NOMO-1 treated with DMSO at 0.1 percent for 48 hours (cell line): ENCODE data around the gene PNPLA1.
A peak's percentile ranks its signal among the peaks of the same experiment; 100 is the strongest.

Source experiments
- DNase-seq: peaks from one replicate; lab custom pipeline; 2025; ENCODE audit not compliant: unreplicated experiment; lab: John Stamatoyannopoulos, UW

PNPLA1 gene

GRCh38 chr6:36314221-36315014, 44.6 kb downstream of the PNPLA1 start:
- DNase-seq, result peak; percentile 80

GRCh38 chr6:36315921-36316320, 46.1 kb downstream of the PNPLA1 start:
- DNase-seq, result no peak

- no peak for DNase-seq
These were observed 47.8 kb downstream of the PNPLA1 start for GRCh38 chr6:36317623-36318022.

- no peak for DNase-seq
These were observed 49.0 kb downstream of the PNPLA1 start for GRCh38 chr6:36318690-36319435.

GRCh38 chr6:36319436-36319762, 49.5 kb downstream of the PNPLA1 start:
- DNase-seq, result no peak

GRCh38 chr6:36319821-36320220, 50.0 kb downstream of the PNPLA1 start:
- no peak for DNase-seq

GRCh38 chr6:36320475-36320874, 50.6 kb downstream of the PNPLA1 start:
- no peak for DNase-seq

GRCh38 chr6:36322591-36322990, 52.7 kb downstream of the PNPLA1 start:
- no peak for DNase-seq

GRCh38 chr6:36323062-36323461, 53.2 kb downstream of the PNPLA1 start:
- DNase-seq, result peak; percentile 13

GRCh38 chr6:36324191-36324590, 54.3 kb downstream of the PNPLA1 start:
- no peak for DNase-seq

GRCh38 chr6:36324715-36325114, 54.9 kb downstream of the PNPLA1 start:
- DNase-seq, result no peak

GRCh38 chr6:36326356-36326995, 56.6 kb downstream of the PNPLA1 start:
- no peak for DNase-seq

GRCh38 chr6:36327226-36327918, 57.5 kb downstream of the PNPLA1 start:
- peak; percentile 16 for DNase-seq

- no peak for DNase-seq
These were observed 58.0 kb downstream of the PNPLA1 start for GRCh38 chr6:36327919-36328236.

- DNase-seq, result no peak
These were observed 58.7 kb downstream of the PNPLA1 start for GRCh38 chr6:36328600-36328999.

GRCh38 chr6:36329798-36330291, 60.0 kb downstream of the PNPLA1 start:
- DNase-seq, result no peak

GRCh38 chr6:36330366-36330765, 60.5 kb downstream of the PNPLA1 start:
- DNase-seq, result no peak

GRCh38 chr6:36331381-36331780, 61.5 kb downstream of the PNPLA1 start:
- DNase-seq, result no peak

GRCh38 chr6:36333171-36333895, 63.5 kb downstream of the PNPLA1 start:
- no peak for DNase-seq

GRCh38 chr6:36333931-36334725, 64.3 kb downstream of the PNPLA1 start:
- no peak for DNase-seq
